Fibroblast of pulmonary artery (primary cell): ENCODE data around the gene ESYT1.

ENCODE experiments used
- DNase-seq: peaks from one replicate; pipeline ENCODE4 v3.0.0-alpha.2; 2010; ENCODE audit warnings: low read depth
- H3K4me3 ChIP-seq: replicated peaks from 2 replicates; pipeline ENCODE4 v1.5.1; 2011; ENCODE audit warnings: low read depth, mild to moderate bottlenecking, control low read depth, low read length, moderate library complexity
- CTCF ChIP-seq: IDR thresholded peaks from 2 replicates; pipeline ENCODE4 v1.5.1; 2011; ENCODE audit warnings: mild to moderate bottlenecking, control low read depth, low read length, inconsistent platforms; ENCODE audit errors: missing control alignments

The ESYT1 gene

DNA sequence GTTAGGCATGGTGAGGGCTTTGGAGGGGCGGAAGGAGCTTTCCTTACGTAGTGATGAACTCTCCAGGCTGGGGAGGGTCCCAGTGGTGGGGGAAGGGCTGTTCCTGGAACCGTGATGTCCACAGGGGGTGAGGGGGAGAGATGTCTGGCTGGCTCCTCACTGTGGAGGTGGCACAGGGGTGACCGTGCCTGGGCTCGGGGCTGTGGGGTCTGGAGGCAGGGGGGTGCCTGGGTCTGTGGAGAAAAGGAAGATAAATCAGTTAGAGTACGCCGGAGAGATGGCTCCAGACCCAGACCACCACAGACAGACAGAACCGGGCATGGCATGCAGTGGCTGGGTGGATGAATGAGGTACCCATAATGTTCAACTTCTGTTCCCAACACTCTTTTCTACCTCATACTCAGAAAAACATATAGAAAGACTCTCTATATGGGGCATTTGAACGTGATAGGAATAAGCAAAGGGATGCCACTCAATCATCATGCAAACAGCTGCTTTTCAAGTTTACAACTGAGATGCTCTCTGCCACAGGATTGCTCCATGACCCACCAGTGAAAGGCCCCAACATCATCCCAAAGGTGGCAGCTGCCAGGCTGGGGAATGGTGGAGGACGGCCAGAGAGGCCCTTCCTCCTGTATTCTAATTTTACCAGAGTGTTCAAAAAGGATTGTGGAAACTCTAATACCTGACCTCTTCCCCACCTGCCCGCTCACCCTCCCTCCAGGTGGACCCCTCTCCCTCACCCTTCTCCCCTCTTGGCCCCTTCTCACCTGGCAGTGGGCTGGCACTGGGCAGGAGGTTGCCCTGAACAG lies 35.7 kb downstream of the ESYT1 start:
- no peak for DNase-seq
- H3K4me3 ChIP-seq = no peak overlapping the region
- TF ChIP-seq CTCF = no peak

GRCh38 chr12:56164345-56164729 lies 36.3 kb downstream of the ESYT1 start:
- no peak overlapping the region for H3K4me3 ChIP-seq
- TF ChIP-seq CTCF = no peak
- no peak for DNase-seq

- H3K4me3 ChIP-seq = no peak overlapping the region
- no peak for DNase-seq
- TF ChIP-seq CTCF = no peak
Observed at GRCh38 chr12:56165369-56165768, 37.3 kb downstream of the ESYT1 start.

- TF ChIP-seq CTCF = no peak
- no peak for DNase-seq
- H3K4me3 ChIP-seq = no peak overlapping the region
Observed at GRCh38 chr12:56169229-56169759, 41.2 kb downstream of the ESYT1 start.

- no peak for DNase-seq
- H3K4me3 ChIP-seq = no peak overlapping the region
- TF ChIP-seq CTCF = no peak
Observed at GRCh38 chr12:56172839-56173238, 44.8 kb downstream of the ESYT1 start.

- no peak overlapping the region for H3K4me3 ChIP-seq
- DNase-seq = no peak
- no peak for TF ChIP-seq CTCF
Observed at GRCh38 chr12:56178347-56178746, 50.3 kb downstream of the ESYT1 start.

GRCh38 chr12:56186957-56187356 lies 58.9 kb downstream of the ESYT1 start:
- no peak overlapping the region for H3K4me3 ChIP-seq
- no peak for DNase-seq
- no peak for TF ChIP-seq CTCF
